B cell (primary cell): ENCODE results near the gene OLFML1. TPM values are rescaled to one million over a fixed set of nuclear protein-coding genes. Genes with fewer than 3 reads are reported as not detected.

Experiments used
- ATAC-seq: fragments of 200-7000 bp; cut with Tn5 transposase; one replicate; pipeline ENCODE4 v1.10.0; 2021; ENCODE audit warnings: low read depth, mild to moderate bottlenecking, moderate number of reproducible peaks, moderate library complexity
- CTCF ChIA-PET: fragments of 350-600 bp; sonication (Branson Sonifier 250); formaldehyde crosslinking; loops from one replicate; lab custom pipeline; 2021; ENCODE audit warnings: antibody characterized with exemption, inconsistent platforms; lab: Charles Lee
- POLR2A ChIA-PET: fragments of 350-600 bp; sonication (Branson Sonifier 250); formaldehyde crosslinking; loops from one replicate; lab custom pipeline; 2021; ENCODE audit warnings: antibody characterized with exemption; lab: Charles Lee
- DNase-seq: peaks from one replicate; pipeline ENCODE4 v3.0.0; 2013
- H2AFZ ChIP-seq: 2 replicates; pipeline ENCODE4 v1.6.1; 2012; ENCODE audit warnings: mild to moderate bottlenecking, low read depth, low read length; ENCODE audit not compliant: insufficient read depth, poor library complexity, severe bottlenecking
- H3K27ac ChIP-seq, 2 donors: 1 replicate in 1 of 2; 2 replicates in 1 of 2; pipeline ENCODE4 v1.5.1; 2012 to 2013; ENCODE audit warnings: low read length in 2 of 2, mild to moderate bottlenecking in 2 of 2, moderate library complexity in 1 of 2
- H3K27me3 ChIP-seq, 4 experiments: fragments of 200-600 bp in 1 of 4; sonication (generic) in 1 of 4; replicated peaks in 1 of 4; 1 replicate in 2 of 4; 2 replicates in 2 of 4; pipeline versions ENCODE4 v1.6.1 to v1.7.0; 2013 to 2016; ENCODE audit warnings: low read length in 3 of 4, mild to moderate bottlenecking in 2 of 4, mixed read lengths in 1 of 4, moderate library complexity in 1 of 4; ENCODE audit not compliant: insufficient read depth in 4 of 4, control insufficient read depth in 3 of 4; ENCODE audit errors: control extremely low read depth in 1 of 4
- H3K36me3 ChIP-seq, 2 experiments: replicated peaks in 1 of 2; 1 replicate in 1 of 2; 2 replicates in 1 of 2; pipeline versions ENCODE4 v1.6.1 to v1.7.1; 2013; ENCODE audit warnings: low read length in 1 of 2; ENCODE audit not compliant: insufficient read depth in 2 of 2, control insufficient read depth in 1 of 2; ENCODE audit errors: control extremely low read depth in 1 of 2, extremely low read depth in 1 of 2
- H3K4me1 ChIP-seq, 2 donors: fragments of 200-600 bp in 1 of 2; sonication (generic) in 1 of 2; 1 replicate in 1 of 2; 2 replicates in 1 of 2; pipeline versions ENCODE4 v1.5.1 to v1.6.1; 2013 to 2017; ENCODE audit warnings: low read length in 2 of 2; ENCODE audit not compliant: control insufficient read depth in 2 of 2, insufficient read depth in 2 of 2
- H3K4me2 ChIP-seq: replicated peaks from 2 replicates; pipeline ENCODE3; 2012; ENCODE audit warnings: mild to moderate bottlenecking, low read depth, low read length; ENCODE audit not compliant: poor library complexity, severe bottlenecking
- H3K4me3 ChIP-seq, 5 experiments: fragments of 200-600 bp in 1 of 5; sonication (generic) in 1 of 5; 1 replicate in 3 of 5; 2 replicates in 2 of 5; pipeline versions ENCODE4 v1.5.1 to v1.7.0; 2011 to 2016; ENCODE audit warnings: low read length in 4 of 5, mild to moderate bottlenecking in 4 of 5, low read depth in 2 of 5, control low read depth in 1 of 5, moderate library complexity in 1 of 5; ENCODE audit not compliant: insufficient read depth in 1 of 5; ENCODE audit errors: control extremely low read depth in 1 of 5, extremely low read depth in 1 of 5
- H3K79me2 ChIP-seq: fragments of 200-600 bp; sonication (generic); one replicate; pipeline ENCODE4 v1.6.0; 2016; ENCODE audit warnings: low read length; ENCODE audit not compliant: control insufficient read depth, insufficient read depth
- H3K9ac ChIP-seq: fragments of 200-600 bp; sonication (generic); 2 replicates; pipeline ENCODE4 v1.6.1; 2017; ENCODE audit warnings: mild to moderate bottlenecking, low read length, moderate library complexity
- H3K9me3 ChIP-seq, 3 donors: one replicate each; pipeline versions ENCODE4 v1.6.1 to v1.7.1; 2013; ENCODE audit warnings: low read length in 2 of 3; ENCODE audit not compliant: control insufficient read depth in 2 of 3, insufficient read depth in 1 of 3; ENCODE audit errors: control extremely low read depth in 1 of 3
- H4K20me1 ChIP-seq: 2 replicates; pipeline ENCODE4 v1.6.0; 2012; ENCODE audit warnings: mild to moderate bottlenecking, low read length; ENCODE audit not compliant: insufficient read depth, control insufficient read depth, poor library complexity, severe bottlenecking
- H3K27ac Mint-ChIP-seq: one replicate; pipeline ENCODE4 v1.8.0; 2021; ENCODE audit warnings: mixed read lengths
- H3K27me3 Mint-ChIP-seq: one replicate; pipeline ENCODE4 v1.8.0; 2021; ENCODE audit warnings: mixed read lengths
- H3K4me1 Mint-ChIP-seq: one replicate; pipeline ENCODE4 v1.8.0; 2021; ENCODE audit warnings: mixed read lengths
- H3K4me3 Mint-ChIP-seq: one replicate; pipeline ENCODE4 v1.8.0; 2021; ENCODE audit warnings: mixed read lengths
- H3K9me3 Mint-ChIP-seq: one replicate; pipeline ENCODE4 v1.8.0; 2022; ENCODE audit warnings: mixed read lengths; ENCODE audit not compliant: insufficient read depth
- EZH2 ChIP-seq: IDR thresholded peaks from 2 replicates; pipeline ENCODE4 v1.6.1; 2012; ENCODE audit warnings: borderline replicate concordance, low read depth, mild to moderate bottlenecking, moderate library complexity, low read length; ENCODE audit not compliant: insufficient read depth, poor library complexity, severe bottlenecking
- WGBS: methylation state at CpG from one replicate; pipeline ENCODE4 v1.1.5; 2013; ENCODE audit warnings: missing lambda C conversion rate; ENCODE audit not compliant: insufficient coverage; 5-methylcytosine and 5-hydroxymethylcytosine counted together
- intact Hi-C: fragments of 100-400 bp; cut with micrococcal nuclease; formaldehyde crosslinking; loops from one replicate; pipeline ENCODE4 v1.10.0; 2022
- polyA plus RNA-seq: library from polyadenylated mRNA; depleted of rRNA; stranded (reverse); fragments of >200 nt; gene quantifications from 2 replicates; pipeline ENCODE4 v1.2.3, GENCODE V29; 2012
- total RNA-seq, 2 donors: library from RNA; stranded (reverse); fragments of 120-200 nt in 1 of 2; gene quantifications; 1 replicate in 1 of 2; 2 replicates in 1 of 2; pipeline versions ENCODE4 v1.2.3 to v1.2.4, GENCODE V29; 2013 to 2022
- TF ChIP-seq, protein P1 (sequence below): fragments of 200-600 bp; IDR thresholded peaks from one replicate; pipeline ENCODE4 v1.8.0; 2022; ENCODE audit warnings: antibody characterized with exemption, mild to moderate bottlenecking

The OLFML1 gene
- total and polyA plus RNA-seq, 2 donors (not counting 1 experiment from before 2014, with no cell fraction given): not detected

DNA sequence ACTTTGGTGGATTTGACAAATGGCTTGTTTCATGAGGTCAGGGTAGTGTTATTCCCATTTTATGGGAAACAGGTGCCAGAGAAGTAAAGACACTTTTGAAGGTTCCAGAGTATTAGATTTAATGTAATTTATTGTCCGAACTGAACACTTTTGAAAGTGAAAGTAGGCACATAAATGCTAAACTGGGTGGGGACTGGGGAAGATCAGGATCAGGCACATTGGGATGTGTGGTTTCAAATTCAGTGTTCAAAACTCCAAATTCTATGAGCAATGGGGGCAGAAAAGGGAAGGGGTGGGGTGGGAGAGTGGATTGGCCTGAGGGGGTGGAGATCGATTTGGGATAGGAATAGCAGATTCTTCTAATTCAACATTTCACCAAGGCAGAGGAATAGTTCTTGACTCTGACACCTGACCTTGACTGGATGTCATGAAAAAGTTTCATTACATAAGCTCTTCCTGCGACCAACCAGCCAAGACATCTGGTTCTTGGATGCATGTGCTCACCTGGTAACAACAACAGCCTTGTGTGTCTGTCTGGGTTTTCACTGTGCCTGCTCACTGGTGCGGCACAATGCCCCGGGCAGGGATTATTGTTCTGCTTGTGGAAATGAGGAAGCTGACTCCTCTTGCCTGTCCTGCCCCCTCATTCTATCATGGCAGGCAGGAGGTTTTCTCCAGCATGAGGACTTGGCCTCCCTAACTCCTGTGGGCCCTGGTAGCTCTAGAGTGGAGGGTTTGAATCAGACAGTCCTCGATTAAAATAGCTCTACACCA, 39.3 kb downstream of the OLFML1 start:
- Histone ChIP-seq H3K79me2 (peaks cover 79% of the 10 kb centered on the region), H3K9ac (no peak overlapping the region), H2AFZ (no peak overlapping the region), H3K4me3 (no peak overlapping the region), H3K27ac (no peak overlapping the region), H3K4me1 (peaks cover 66 to 83% of the 10 kb centered on the region in 2 donors), H3K36me3 (no peaks in the 10 kb centered on the region), H4K20me1 (peaks cover 22% of the 10 kb centered on the region), H3K9me3 (no peaks in the 10 kb centered on the region), H3K27me3 (no peaks in the 10 kb centered on the region), H3K4me2 (peak overlapping the region; percentile 11)
- H3K27me3 Mint-ChIP-seq: no peaks in the 10 kb centered on the region
- DNase-seq: peak; percentile 63
- ChIA-PET POLR2A (interaction anchor here (1.0 kb wide), 1 partner anchor 12 kb away, joined by 3 read pairs; the partner anchor contains the start of gene PPFIBP2), CTCF (interaction anchor here (1.3 to 1.4 kb wide), 2 partner anchors 23 to 141 kb away, joined by 3 to 4 read pairs; no protein-coding TSS in a partner anchor)
- no peak for ATAC-seq
- H3K4me3 Mint-ChIP-seq: peak overlapping the region; percentile 49
- H3K27ac Mint-ChIP-seq: peak overlapping the region; percentile 83
- intact Hi-C loops: loop anchor here (10.0 kb wide), 1 partner anchor 170 kb away; no protein-coding TSS in a partner anchor
- peaks cover 38% of the 10 kb centered on the region for H3K4me1 Mint-ChIP-seq
- H3K9me3 Mint-ChIP-seq: no peaks in the 10 kb centered on the region
- WGBS: 95% methylated on average over 2 of the region's 6 CpGs
- TF ChIP-seq, protein P1, sequence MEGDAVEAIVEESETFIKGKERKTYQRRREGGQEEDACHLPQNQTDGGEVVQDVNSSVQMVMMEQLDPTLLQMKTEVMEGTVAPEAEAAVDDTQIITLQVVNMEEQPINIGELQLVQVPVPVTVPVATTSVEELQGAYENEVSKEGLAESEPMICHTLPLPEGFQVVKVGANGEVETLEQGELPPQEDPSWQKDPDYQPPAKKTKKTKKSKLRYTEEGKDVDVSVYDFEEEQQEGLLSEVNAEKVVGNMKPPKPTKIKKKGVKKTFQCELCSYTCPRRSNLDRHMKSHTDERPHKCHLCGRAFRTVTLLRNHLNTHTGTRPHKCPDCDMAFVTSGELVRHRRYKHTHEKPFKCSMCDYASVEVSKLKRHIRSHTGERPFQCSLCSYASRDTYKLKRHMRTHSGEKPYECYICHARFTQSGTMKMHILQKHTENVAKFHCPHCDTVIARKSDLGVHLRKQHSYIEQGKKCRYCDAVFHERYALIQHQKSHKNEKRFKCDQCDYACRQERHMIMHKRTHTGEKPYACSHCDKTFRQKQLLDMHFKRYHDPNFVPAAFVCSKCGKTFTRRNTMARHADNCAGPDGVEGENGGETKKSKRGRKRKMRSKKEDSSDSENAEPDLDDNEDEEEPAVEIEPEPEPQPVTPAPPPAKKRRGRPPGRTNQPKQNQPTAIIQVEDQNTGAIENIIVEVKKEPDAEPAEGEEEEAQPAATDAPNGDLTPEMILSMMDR: no peak
- TF ChIP-seq EZH2: no peak

DNA sequence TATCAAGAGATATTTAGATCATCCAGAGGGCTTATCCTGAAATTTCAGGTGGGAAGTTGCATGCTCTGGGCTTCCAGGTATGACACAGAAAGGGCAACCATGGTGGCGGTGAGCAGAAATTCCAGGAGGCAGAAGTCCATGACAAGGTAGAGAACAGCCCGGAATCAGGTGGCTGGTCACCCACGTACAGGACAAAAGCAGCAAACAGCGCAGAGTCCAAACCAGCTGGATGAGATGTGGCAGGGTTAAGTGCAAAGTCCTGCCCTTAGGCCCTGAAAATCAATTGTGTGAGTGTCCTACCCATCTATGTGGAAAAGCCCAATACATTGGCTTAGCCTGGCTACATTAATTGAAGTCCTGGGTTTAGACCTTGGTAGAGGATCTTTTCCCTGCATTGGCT, 40.1 kb downstream of the OLFML1 start:
- intact Hi-C loops: loop anchor here (10.0 kb wide), 1 partner anchor 171 kb away; no protein-coding TSS in a partner anchor

More for the DNA sequence above, 40.1 kb downstream of the OLFML1 start:
- Mint-ChIP-seq H3K27me3 (no peaks in the 10 kb centered on the region), H3K9me3 (no peaks in the 10 kb centered on the region), H3K27ac (no peak overlapping the region), H3K4me3 (no peak overlapping the region), H3K4me1 (peaks cover 45% of the 10 kb centered on the region)
- no peak for TF ChIP-seq EZH2
- TF ChIP-seq, protein P1: no peak
- Histone ChIP-seq H3K79me2 (peaks cover 87% of the 10 kb centered on the region), H4K20me1 (peaks cover 22% of the 10 kb centered on the region), H3K4me3 (no peak overlapping the region), H2AFZ (no peak overlapping the region), H3K36me3 (no peaks in the 10 kb centered on the region), H3K4me2 (no peak overlapping the region), H3K4me1 (peaks cover 58 to 75% of the 10 kb centered on the region in 2 donors), H3K27ac (no peak overlapping the region), H3K9me3 (no peaks in the 10 kb centered on the region), H3K27me3 (no peaks in the 10 kb centered on the region), H3K9ac (no peak overlapping the region)
- WGBS: 100% methylated on average over 3 of the region's 4 CpGs
- no peak for ATAC-seq
- DNase-seq: no peak
- POLR2A ChIA-PET: interaction anchor here (1.0 kb wide), 1 partner anchor 12 kb away, joined by 3 read pairs; the partner anchor contains the start of gene PPFIBP2
- CTCF ChIA-PET: interaction anchor here (1.4 to 1.9 kb wide), 2 partner anchors 12 to 140 kb away, joined by 3 to 7 read pairs; partner anchors contain the start of gene PPFIBP2
